CD4-positive, alpha-beta T cell treated with Interleukin-17A for 4 hours (primary cell): ENCODE data around the gene PARM1.

Experiments used
- DNase-seq: peaks from one replicate; pipeline ENCODE4 v3.0.0-alpha.2; 2020; ENCODE audit warnings: mixed read lengths

Gene PARM1

GRCh38 chr4:75036046-75036830, 103.3 kb downstream of the PARM1 start:
- no peak for DNase-seq

- DNase-seq = no peak
These were observed 104.3 kb downstream of the PARM1 start for GRCh38 chr4:75037252-75037651.

- no peak for DNase-seq
These were observed 105.5 kb downstream of the PARM1 start for GRCh38 chr4:75038376-75038775.

- no peak for DNase-seq
These were observed 107.8 kb downstream of the PARM1 start for GRCh38 chr4:75040703-75041102.

GRCh38 chr4:75042601-75043208, 109.8 kb downstream of the PARM1 start:
- no peak for DNase-seq

GRCh38 chr4:75046226-75046625, 113.3 kb downstream of the PARM1 start:
- no peak for DNase-seq

GRCh38 chr4:75046641-75047040, 113.7 kb downstream of the PARM1 start:
- no peak for DNase-seq

GRCh38 chr4:75048208-75048879, 115.4 kb downstream of the PARM1 start:
- DNase-seq = no peak

- no peak for DNase-seq
These were observed 118.5 kb downstream of the PARM1 start for GRCh38 chr4:75051431-75051830.

GRCh38 chr4:75053352-75053751, 120.4 kb downstream of the PARM1 start:
- DNase-seq = no peak

GRCh38 chr4:75054078-75054477, 121.2 kb downstream of the PARM1 start:
- DNase-seq = no peak

GRCh38 chr4:75056277-75056676, 123.4 kb downstream of the PARM1 start:
- DNase-seq = no peak

- DNase-seq = no peak
These were observed 124.5 kb downstream of the PARM1 start for GRCh38 chr4:75057369-75057768.

GRCh38 chr4:75058486-75058885, 125.6 kb downstream of the PARM1 start:
- DNase-seq = no peak

- DNase-seq = no peak
These were observed 130.5 kb downstream of the PARM1 start for GRCh38 chr4:75063433-75063832.

GRCh38 chr4:75065909-75066308, 133.0 kb downstream of the PARM1 start:
- no peak for DNase-seq

- no peak for DNase-seq
These were observed 136.7 kb downstream of the PARM1 start for GRCh38 chr4:75069493-75070074.

- no peak for DNase-seq
These were observed 138.4 kb downstream of the PARM1 start for GRCh38 chr4:75071317-75071716.

GRCh38 chr4:75080888-75081287, 148.0 kb downstream of the PARM1 start:
- DNase-seq = no peak

GRCh38 chr4:75081561-75081960, 148.6 kb downstream of the PARM1 start:
- DNase-seq = no peak

- DNase-seq = no peak
These were observed 154.5 kb downstream of the PARM1 start for GRCh38 chr4:75087416-75087815.

- no peak for DNase-seq
These were observed 154.9 kb downstream of the PARM1 start for GRCh38 chr4:75087865-75088264.

GRCh38 chr4:75089206-75089605, 156.3 kb downstream of the PARM1 start:
- DNase-seq = no peak

GRCh38 chr4:75099321-75099720, 166.4 kb downstream of the PARM1 start:
- DNase-seq = no peak
